GM21723 (cell line): ENCODE data around the gene TUG1.
A peak's percentile ranks its signal among the peaks of the same experiment; 100 is the strongest.

Source experiments
- ATAC-seq: cut with Tn5 transposase; IDR thresholded peaks from one replicate; pipeline ENCODE4 v1.9.1; 2021; ENCODE audit warnings: mild to moderate bottlenecking, moderate library complexity; ENCODE audit not compliant: unreplicated experiment

Gene TUG1

GRCh38 chr22:30968924-30969531, at the start of gene TUG1:
Gene TUG1 (plus strand): TSS chr22:30969265.
- peak; percentile 90 for ATAC-seq

GRCh38 chr22:30919973-30920372, 49.1 kb upstream of the TUG1 start:
- no peak for ATAC-seq

- ATAC-seq: no peak
Observed at GRCh38 chr22:30920407-30920806, 48.7 kb upstream of the TUG1 start.

- no peak for ATAC-seq
Observed at GRCh38 chr22:30921108-30921507, 48.0 kb upstream of the TUG1 start.

DNA sequence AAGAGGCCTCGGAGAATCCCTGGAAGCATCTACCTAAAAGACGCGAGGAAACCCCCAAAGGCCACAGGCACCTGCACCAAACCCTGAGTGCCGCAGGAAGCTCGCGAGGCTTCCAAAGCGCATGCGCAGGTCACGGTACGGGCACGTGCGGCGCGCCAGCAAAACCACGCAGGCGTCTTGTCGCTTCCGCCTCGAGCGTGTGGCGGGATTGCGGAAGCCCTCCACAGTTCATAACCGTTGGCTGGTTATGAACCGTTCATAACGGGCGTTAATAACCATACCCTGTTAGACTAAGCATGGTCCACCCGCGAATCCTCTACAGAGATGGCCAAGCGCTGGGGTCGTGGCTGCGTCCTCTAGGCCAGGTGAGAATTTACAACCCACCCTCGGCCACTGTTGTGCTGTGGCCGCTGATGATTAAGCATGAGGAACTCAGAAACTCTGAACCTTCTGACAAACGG, 46.9 kb upstream of the TUG1 start:
- no peak for ATAC-seq

GRCh38 chr22:30923168-30923900, 45.7 kb upstream of the TUG1 start:
- no peak for ATAC-seq

- no peak for ATAC-seq
Observed at GRCh38 chr22:30925667-30926066, 43.4 kb upstream of the TUG1 start.

DNA sequence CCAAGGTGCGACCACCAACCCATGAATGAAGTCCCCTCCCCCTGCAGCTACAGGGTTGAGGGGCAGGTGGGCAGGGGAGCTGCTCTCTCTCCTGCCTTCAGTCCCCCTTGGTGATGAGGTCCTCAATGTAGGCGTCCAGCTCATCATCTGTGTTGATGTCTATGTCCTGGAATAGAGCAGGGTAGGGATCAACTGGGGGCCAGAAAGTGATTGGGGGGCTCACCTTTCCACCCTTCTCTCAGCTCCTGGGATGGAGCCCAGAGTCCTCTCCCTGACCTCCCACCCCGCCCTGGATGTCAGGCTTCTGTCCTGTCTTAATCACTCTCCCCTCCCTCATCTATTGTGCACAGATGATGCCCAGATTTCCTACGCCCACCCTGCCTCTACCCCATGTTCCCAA, 42.4 kb upstream of the TUG1 start:
- no peak for ATAC-seq

- ATAC-seq: no peak
Observed at GRCh38 chr22:30927806-30928205, 41.3 kb upstream of the TUG1 start.

DNA sequence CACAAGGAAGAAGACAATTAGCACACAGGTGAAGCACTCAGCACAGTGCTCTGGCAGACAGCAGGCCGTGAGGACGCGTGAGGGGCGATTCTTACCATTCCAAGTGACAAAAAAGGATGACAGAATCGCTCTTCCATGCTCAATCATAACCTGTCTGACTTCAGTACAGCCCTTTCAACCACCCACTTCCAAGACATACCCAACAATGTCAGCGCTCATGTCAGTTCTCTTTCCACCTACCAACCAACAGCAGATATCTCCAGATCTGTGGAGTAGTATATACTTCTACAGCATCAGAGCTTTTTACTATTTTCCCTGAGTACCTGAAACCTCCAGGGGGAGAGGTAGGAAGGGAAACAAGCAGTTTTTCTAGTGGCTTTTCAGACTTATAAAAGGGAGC, 40.7 kb upstream of the TUG1 start:
- no peak for ATAC-seq

- ATAC-seq: no peak
Observed at GRCh38 chr22:30930228-30930627, 38.8 kb upstream of the TUG1 start.

DNA sequence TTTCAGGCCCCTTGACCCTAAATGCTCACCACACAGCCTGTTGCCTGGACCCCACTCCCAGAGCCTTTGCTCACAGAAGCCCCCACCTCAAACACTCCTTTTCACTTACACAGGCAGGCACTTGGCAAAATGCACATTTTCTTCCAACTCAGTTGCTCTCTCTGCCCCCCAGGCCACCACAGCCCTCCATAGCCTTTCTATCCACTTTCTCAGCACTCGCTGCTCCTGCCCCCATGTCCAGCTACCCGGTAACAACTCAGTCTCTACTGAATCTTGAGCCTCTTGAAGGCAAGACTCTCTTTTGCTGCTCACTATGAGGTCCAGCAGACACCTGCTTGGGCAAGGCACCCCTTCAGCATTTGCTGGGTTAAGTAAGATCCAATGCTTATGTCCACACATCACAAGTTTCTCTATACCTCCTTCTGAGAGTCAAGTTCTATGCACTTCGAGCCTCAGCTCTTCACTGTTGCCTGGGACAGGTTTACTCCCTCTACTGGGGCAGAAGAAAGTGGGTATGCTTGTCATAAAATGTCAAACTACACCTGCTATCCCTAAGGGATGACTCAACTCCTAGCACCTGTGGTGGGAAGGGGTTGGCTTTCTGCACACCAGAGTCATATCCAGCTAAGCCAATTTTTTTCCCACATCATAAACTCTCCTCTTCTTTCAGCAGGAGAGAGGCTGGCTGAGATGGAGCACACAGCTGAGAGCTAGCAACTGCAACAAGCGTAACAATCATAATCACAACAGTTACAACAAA, 37.3 kb upstream of the TUG1 start:
- ATAC-seq: no peak

GRCh38 chr22:30932661-30933060, 36.4 kb upstream of the TUG1 start:
- no peak for ATAC-seq

- no peak for ATAC-seq
Observed at GRCh38 chr22:30933457-30933856, 35.6 kb upstream of the TUG1 start.

GRCh38 chr22:30934053-30934452, 35.0 kb upstream of the TUG1 start:
- ATAC-seq: no peak

- no peak for ATAC-seq
Observed at GRCh38 chr22:30940685-30941362, 28.2 kb upstream of the TUG1 start.

DNA sequence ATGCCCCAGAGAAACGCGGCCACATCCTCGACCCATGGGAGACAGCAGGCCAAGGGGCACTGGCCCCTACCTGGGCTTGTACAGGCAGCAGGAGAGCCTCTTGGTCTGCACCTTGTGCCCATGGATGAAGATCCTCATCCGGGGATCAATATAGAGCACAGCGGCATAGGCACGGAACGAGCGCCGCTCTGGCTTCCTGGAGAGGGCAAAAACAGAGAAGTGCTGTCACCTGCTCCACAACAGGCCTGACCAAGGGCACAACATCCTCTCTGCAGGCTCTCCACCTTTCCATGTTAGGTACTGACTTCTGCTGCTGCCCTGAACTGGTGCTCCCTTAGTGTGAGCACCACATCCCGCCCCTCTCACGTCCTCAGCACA, 27.7 kb upstream of the TUG1 start:
- ATAC-seq: no peak

DNA sequence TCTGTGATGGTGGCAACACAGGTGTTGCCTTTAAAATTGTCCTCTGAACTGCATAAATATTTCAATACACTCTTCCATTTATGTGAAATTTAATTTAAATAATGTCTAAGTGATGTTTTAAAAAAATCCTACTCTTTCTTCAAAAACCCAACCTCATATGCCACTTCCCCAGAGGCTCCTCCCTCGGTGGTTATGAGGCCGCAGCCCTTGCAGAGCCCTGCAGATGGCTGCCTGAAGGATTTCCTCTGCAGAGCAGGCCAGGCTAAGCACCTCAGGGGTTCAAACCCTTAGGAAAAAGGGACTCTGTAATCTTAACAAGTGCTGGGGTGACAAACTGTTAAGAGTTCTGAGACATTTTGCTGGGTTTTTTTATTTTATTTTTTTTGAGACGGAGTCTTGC, 25.7 kb upstream of the TUG1 start:
- ATAC-seq: no peak

GRCh38 chr22:30944986-30945385, 24.1 kb upstream of the TUG1 start:
- ATAC-seq: no peak

GRCh38 chr22:30945653-30946052, 23.4 kb upstream of the TUG1 start:
- ATAC-seq: no peak

- ATAC-seq: no peak
Observed at GRCh38 chr22:30946354-30946753, 22.7 kb upstream of the TUG1 start.
